Hepatocyte (in vitro differentiated cells): ENCODE measurements around the gene SLC25A22.

Experiments
- CTCF ChIP-seq: fragments of 200-600 bp; sonication (generic); IDR thresholded peaks from 2 replicates; pipeline ENCODE4 v1.5.1; 2016; ENCODE audit warnings: antibody characterized with exemption, mild to moderate bottlenecking; ENCODE audit not compliant: poor library complexity
- EZH2 ChIP-seq: fragments of 200-600 bp; sonication (generic); IDR thresholded peaks from 2 replicates; pipeline ENCODE4 v1.6.1; 2016; ENCODE audit warnings: antibody characterized with exemption, mild to moderate bottlenecking, borderline replicate concordance
- EZH2phosphoT487 ChIP-seq: fragments of 200-600 bp; sonication (generic); IDR thresholded peaks from one replicate; pipeline ENCODE4 v1.6.1; 2018; ENCODE audit warnings: antibody characterized with exemption, mild to moderate bottlenecking, low read depth, moderate library complexity; ENCODE audit not compliant: unreplicated experiment, severe bottlenecking

- no peak for TF ChIP-seq CTCF
- no peak for TF ChIP-seq EZH2
- TF ChIP-seq EZH2phosphoT487, result no peak
Observed at GRCh38 chr11:794766-795633, 3.1 kb downstream of the SLC25A22 start.
